Esophagus squamous epithelium (tissue), 4 donors: ENCODE results near the gene GPC6.

Experiments
- CTCF ChIP-seq, 6 experiments: fragments of 450-650 bp in 4 of 6; fragments of 200-600 bp in 2 of 6; sonication (generic) in 2 of 6; IDR thresholded peaks; one replicate each; pipeline ENCODE4 v1.5.1; 2016 to 2019; ENCODE audit warnings: antibody characterized with exemption in 6 of 6, mild to moderate bottlenecking in 4 of 6, moderate library complexity in 4 of 6
- POLR2A ChIP-seq, 4 donors: fragments of 450-650 bp; IDR thresholded peaks; one replicate each; pipeline ENCODE4 v1.6.1; 2017; ENCODE audit warnings: antibody characterized with exemption in 4 of 4, mild to moderate bottlenecking in 4 of 4, moderate library complexity in 3 of 4

- TF ChIP-seq CTCF (IDR thresholded peaks at IDR 0.05) = no peak
- TF ChIP-seq POLR2A (IDR thresholded peaks at IDR 0.05) = no peak
Observed at GRCh38 chr13:93746589-93746988, 520.0 kb downstream of the GPC6 start.
